GM19452 (cell line): Measurements from ENCODE around the gene CATSPER1.

Source experiments
- ATAC-seq: cut with Tn5 transposase; IDR thresholded peaks from one replicate; pipeline ENCODE4 v1.9.1; 2021; ENCODE audit not compliant: unreplicated experiment

The CATSPER1 gene

GRCh38 chr11:66003291-66003690 lies 23.0 kb downstream of the CATSPER1 start:
- no peak for ATAC-seq

DNA sequence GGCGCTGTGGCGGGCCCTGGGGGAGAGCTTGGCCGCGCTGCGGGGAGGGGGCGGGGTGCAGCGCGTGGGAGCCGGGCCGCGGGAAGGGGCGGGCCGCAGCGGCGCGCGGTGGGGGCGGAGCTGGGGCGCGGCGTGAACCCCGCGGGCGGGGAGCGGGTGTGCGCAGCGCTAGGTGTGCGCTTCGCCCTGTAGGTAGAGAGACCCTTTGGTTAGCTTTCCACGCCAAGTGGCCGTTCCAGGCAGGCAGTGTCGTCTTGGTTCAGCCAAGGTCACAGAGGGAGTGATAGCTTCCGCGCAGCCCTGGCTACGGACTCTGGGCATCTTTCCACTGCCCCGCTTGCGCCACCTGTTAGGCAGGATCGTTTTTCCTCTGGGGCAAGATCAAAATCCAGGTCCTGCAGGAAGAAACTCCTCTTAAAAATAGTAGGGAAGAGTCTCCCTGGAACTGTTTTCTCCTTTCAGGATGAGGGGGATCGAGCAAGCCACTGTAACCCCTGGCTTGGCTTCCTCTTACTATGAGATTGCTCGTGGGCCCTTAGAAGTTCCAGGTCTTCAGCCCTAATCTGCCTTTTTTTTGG lies 23.5 kb downstream of the CATSPER1 start:
- ATAC-seq: peak; percentile 48

- peak; percentile 72 for ATAC-seq
Observed at GRCh38 chr11:66001942-66002647, 24.2 kb downstream of the CATSPER1 start, which contains the start of the genes BANF1 and EIF1AD. TSS of gene BANF1 (plus strand) at chr11:66002503. CDS start at chr11:66003251, 748 bp downstream. TSS of gene EIF1AD (minus strand) at chr11:66002157. CDS start at chr11:66000389, 1,768 bp downstream.

- ATAC-seq: no peak
Observed at GRCh38 chr11:65997286-65997685, 29.0 kb downstream of the CATSPER1 start.

- ATAC-seq: no peak
Observed at GRCh38 chr11:65992056-65992455, 34.2 kb downstream of the CATSPER1 start.

GRCh38 chr11:65988791-65989592 lies 37.3 kb downstream of the CATSPER1 start:
- peak; percentile 92 for ATAC-seq

- ATAC-seq: no peak
Observed at GRCh38 chr11:65987336-65987735, 38.9 kb downstream of the CATSPER1 start.

GRCh38 chr11:65983589-65983987 lies 42.7 kb downstream of the CATSPER1 start:
- no peak for ATAC-seq

DNA sequence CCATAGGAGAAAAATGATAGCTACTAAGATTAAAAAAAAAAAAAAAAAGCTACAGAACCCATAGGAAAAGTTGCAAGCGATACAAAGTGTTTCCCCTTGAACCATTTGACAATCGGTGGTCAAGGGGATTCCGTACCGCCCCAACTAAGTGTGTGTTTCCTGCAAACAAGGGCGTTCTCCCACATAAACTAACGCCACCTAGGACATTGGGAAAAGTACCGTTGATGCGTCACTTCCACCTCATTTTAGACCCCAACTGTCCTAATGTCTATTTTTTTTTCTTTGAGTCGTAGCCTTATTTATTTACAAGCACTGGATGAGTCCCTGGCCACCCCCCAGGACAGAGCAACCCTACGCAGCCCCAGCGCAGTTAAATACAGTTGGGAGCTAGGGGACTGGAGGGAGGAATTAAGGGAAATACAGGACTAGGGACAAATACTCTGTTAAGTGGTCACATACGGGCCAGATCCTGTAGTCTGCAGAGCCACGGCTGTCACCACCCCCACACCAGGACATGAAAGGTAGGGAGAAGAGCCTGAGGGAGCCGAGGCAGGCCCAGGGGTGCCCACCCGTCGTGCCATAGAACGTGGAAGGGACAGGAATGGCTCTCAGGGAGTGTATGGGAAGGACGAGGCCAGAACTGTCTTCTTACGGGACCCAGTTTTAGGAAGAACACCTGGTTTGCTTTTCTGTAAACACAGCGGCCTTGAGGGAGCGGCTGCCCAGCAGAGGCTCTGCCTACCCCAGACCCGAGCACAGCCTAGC lies 43.3 kb downstream of the CATSPER1 start:
- ATAC-seq: no peak

GRCh38 chr11:65981972-65982823 lies 44.1 kb downstream of the CATSPER1 start:
- no peak for ATAC-seq

GRCh38 chr11:65981101-65981740 lies 45.1 kb downstream of the CATSPER1 start:
- ATAC-seq: no peak

- no peak for ATAC-seq
Observed at GRCh38 chr11:65979261-65979759, 47.0 kb downstream of the CATSPER1 start.

DNA sequence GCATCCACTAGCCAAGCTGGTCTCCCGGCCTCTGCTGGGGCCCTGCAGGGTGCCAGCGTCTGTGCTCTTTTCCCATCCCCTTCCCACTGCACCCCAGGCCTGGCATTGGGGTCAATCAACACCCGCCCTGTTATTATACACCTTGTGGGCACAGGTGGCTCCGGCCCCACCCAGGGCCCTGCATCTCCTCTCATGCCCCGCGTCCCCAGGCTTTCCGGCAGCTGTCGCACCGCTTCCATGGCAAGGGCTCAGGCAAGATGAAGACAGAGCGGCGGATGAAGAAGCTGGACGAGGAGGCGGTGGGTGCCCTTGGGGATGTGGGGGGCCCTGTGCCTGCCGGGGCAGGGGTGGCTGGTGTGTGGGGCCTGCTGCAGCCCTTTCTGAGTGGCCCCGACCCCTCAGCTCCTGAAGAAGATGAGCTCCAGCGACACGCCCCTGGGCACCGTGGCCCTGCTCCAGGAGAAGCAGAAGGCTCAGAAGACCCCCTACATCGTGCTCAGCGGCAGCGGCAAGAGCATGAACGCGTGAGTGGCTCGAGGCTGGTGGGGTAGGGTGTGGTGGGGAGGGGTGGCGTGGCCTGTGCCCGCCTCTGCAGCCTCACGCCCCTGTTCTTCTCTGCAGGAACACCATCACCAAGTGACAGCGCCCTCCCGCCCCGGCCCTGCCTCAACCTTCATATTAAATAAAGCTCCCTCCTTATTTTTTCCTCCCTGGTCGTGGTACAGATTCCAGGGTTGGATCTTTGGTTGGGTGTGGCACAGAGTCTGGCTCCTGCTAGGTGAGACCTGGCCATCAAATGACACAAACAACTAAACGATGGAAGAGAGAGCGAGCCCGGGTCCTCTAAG lies 47.7 kb downstream of the CATSPER1 start:
- ATAC-seq: no peak

- ATAC-seq: no peak
Observed at GRCh38 chr11:65977621-65978390, 48.5 kb downstream of the CATSPER1 start.

GRCh38 chr11:65976216-65977176 lies 49.8 kb downstream of the CATSPER1 start:
- ATAC-seq: no peak

DNA sequence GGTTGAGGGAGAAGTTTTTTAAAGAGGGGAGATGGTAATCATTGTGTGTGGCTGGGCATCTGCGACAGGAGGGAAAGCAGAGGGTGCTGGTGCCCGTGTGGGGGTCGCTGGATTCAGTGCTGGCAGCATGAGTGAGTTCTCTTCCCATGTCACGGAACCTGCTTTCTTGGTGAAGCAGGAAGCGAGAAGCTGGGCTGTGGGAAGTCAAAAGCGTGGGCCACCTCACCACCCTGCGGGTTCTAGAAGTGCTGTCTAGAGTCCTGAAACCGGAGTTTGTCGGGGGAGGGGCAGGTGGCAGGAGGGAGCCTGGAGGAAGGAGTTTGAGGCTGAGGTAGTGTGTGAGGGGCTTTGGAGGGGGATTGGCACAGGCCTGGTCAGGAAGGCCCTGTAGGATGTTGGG lies 50.5 kb downstream of the CATSPER1 start:
- ATAC-seq: no peak
